Keratinocyte (primary cell): ENCODE results near the gene HECTD2.

ENCODE experiments used
- CTCF ChIP-seq, 3 experiments: IDR thresholded peaks in 1 of 3; conservative IDR thresholded peaks in 1 of 3; optimal IDR thresholded peaks in 1 of 3; 2 replicates in 2 of 3; 3 replicates in 1 of 3; pipeline versions ENCODE3 to v1.5.1; 2011; ENCODE audit warnings: low read length in 3 of 3, mild to moderate bottlenecking in 3 of 3, moderate library complexity in 2 of 3, control low read depth in 1 of 3, inconsistent platforms in 1 of 3; ENCODE audit not compliant: insufficient read depth in 2 of 3; ENCODE audit errors: extremely low read depth in 1 of 3
- EZH2 ChIP-seq: IDR thresholded peaks from one replicate; pipeline ENCODE4 v1.6.1; 2012; ENCODE audit warnings: inconsistent platforms, mild to moderate bottlenecking, low read length, moderate library complexity

GRCh38 chr10:91517394-91517793 lies 107.2 kb downstream of the HECTD2 start:
- TF ChIP-seq CTCF (optimal IDR thresholded peaks at IDR 0.05 in 1 of 3, IDR thresholded peaks at IDR 0.05 in 1 of 3, conservative IDR thresholded peaks at IDR 0.05 in 1 of 3; ENCODE audit: extremely low read depth in 1 of 3, insufficient read depth in 2 of 3, low read length in 3 of 3) = no peak
- no peak for TF ChIP-seq EZH2
